Ovary (tissue), 9 donors: ENCODE measurements around the gene FTO. TPM values are rescaled to one million over a fixed set of nuclear protein-coding genes. Genes with fewer than 3 reads are reported as not detected.

ENCODE experiments used
- DNase-seq, 5 donors: peaks; one replicate each; pipeline ENCODE4 v3.0.0-alpha.2; 2019 to 2020
- H3K27ac ChIP-seq, 2 donors: fragments of 200-600 bp; one replicate each; pipeline versions ENCODE4 v1.5.1 to v1.8.0; 2019 to 2022
- H3K27me3 ChIP-seq: fragments of 200-600 bp; one replicate; pipeline ENCODE4 v1.8.0; 2022
- H3K36me3 ChIP-seq: fragments of 200-600 bp; sonication (generic); one replicate; pipeline ENCODE4 v1.5.1; 2019
- H3K4me1 ChIP-seq: one replicate; pipeline ENCODE4 v1.8.1; 2013; ENCODE audit warnings: mild to moderate bottlenecking, moderate library complexity; ENCODE audit not compliant: insufficient read depth
- H3K4me3 ChIP-seq: fragments of 200-600 bp; sonication (generic); one replicate; pipeline ENCODE4 v1.5.1; 2017
- H3K9me3 ChIP-seq, 2 donors: fragments of 200-600 bp in 1 of 2; sonication (generic) in 1 of 2; one replicate each; pipeline versions ENCODE4 v1.5.1 to v1.8.1; 2013 to 2019; ENCODE audit warnings: mild to moderate bottlenecking in 1 of 2, moderate library complexity in 1 of 2
- CTCF ChIP-seq, 3 donors: fragments of 450-650 bp in 2 of 3; fragments of 200-600 bp in 1 of 3; IDR thresholded peaks; one replicate each; pipeline versions ENCODE4 v1.5.1 to v1.8.0; 2016 to 2022; ENCODE audit warnings: antibody characterized with exemption in 3 of 3, mild to moderate bottlenecking in 1 of 3
- EP300 ChIP-seq: sonication (generic); formaldehyde crosslinking; IDR thresholded peaks from one replicate; pipeline ENCODE4 v1.6.1; 2017; ENCODE audit warnings: antibody characterized with exemption
- POLR2A ChIP-seq: fragments of 450-650 bp; IDR thresholded peaks from one replicate; pipeline ENCODE4 v1.6.1; 2017; ENCODE audit warnings: antibody characterized with exemption, mild to moderate bottlenecking, moderate library complexity
- WGBS, 3 donors: extraction: QIAGEN DNeasy Blood & Tissue Kit in 1 of 3; methylation state at CpG; one replicate each; pipeline versions ENCODE4 v1.1.5 to v1.1.7; 2013 to 2017; 5-methylcytosine and 5-hydroxymethylcytosine counted together
- intact Hi-C, 4 donors: fragments of 100-400 bp; cut with DNase I; formaldehyde crosslinking; loops; one replicate each; pipeline versions ENCODE4 v1.11.0 to v1.15.1; 2022 to 2023
- polyA plus RNA-seq, 2 donors: library from polyadenylated mRNA; stranded (reverse); fragments of 200-250 nt in 1 of 2; fragments of 350-450 nt in 1 of 2; fragmentation: Illumina TruSeq in 1 of 2; extraction: RNeasy Lipid Tissue Mini Kit (QIAGEN cat#74804) in 1 of 2; gene quantifications; one replicate each; pipeline ENCODE4 v1.2.3, GENCODE V29; 2013 to 2014
- total RNA-seq, 7 donors: library from RNA; depleted of rRNA in 2 of 7; stranded (reverse); fragments of >200 nt in 2 of 7; fragmentation: NEBNext Ultra II Directional in 3 of 7; extraction: Animal tissue kit (Norgen Biotek cat#: 25700) in 3 of 7; gene quantifications; one replicate each; pipeline versions ENCODE4 v1.1.0 to v1.2.4, GENCODE V29; 2016 to 2023
- donor health status: DM: no; HTN: no; CAD: no; lungs with moderate emphysema.
- donor health status: DM: no; HTN: no; CAD: no.
- donor health status: Bipolar disorder and iron deficiency.
- donor health status: DM: yes; HTN: yes; CAD: no.
- donor health status: DM: no; HTN: no; CAD: no.
- donor health status: DM: yes; HTN: yes; CAD: no.

Gene FTO
- total and polyA plus RNA-seq, 9 donors, result 43.6 to 128 (median 91.4) TPM

DNA sequence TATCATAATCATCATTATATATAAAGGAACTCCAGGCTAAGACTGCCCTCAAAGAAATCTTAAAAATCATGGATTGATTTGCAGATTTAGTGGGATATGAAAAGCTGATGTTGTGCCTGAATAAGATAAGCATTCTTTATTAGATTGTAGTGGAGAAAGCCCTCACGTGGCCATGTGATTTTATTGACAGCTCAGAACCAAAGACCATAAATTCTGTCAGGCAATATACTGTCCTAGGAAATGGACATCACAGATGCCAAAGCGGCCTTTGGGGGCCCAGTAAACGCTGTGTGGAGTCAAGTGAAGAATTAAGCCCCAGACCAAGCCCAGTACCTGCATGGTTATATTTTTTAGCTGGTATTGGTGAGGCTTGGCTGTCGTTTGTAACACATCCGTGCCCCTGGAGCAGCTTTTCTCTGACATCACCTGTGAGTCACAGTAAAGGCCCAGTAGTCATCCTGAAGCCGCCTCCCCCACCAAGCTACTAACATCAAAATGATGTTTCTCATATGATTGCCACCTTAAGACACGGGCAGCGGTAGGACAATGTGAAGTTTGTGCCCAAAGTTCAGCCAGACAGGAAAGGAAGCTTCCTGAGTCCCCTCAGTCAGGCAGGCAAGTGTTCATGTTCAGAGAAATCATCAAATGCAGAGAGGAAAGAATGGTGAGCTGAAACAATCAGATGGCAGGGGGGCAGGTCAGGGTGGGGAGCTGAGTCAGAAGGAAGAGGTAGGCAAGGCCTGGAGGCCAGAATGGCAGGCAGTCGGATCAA, 373.3 kb downstream of the FTO start:
- TF ChIP-seq EP300 (no peak), POLR2A (no peak), CTCF (IDR thresholded peaks at IDR 0.05) (no peak)
- no peak for DNase-seq
- Histone ChIP-seq H3K27me3 (no peaks in the 10 kb centered on the region), H3K9me3 (no peaks in the 10 kb centered on the region), H3K36me3 (no peaks in the 10 kb centered on the region), H3K4me3 (no peak overlapping the region), H3K4me1 (no peaks in the 10 kb centered on the region), H3K27ac (no peak overlapping the region)
- WGBS, 3 donors, result 82 to 85% (median 85%) methylated on average over 9 of the region's 9 CpGs
- intact Hi-C loops, result no loop called here

DNA sequence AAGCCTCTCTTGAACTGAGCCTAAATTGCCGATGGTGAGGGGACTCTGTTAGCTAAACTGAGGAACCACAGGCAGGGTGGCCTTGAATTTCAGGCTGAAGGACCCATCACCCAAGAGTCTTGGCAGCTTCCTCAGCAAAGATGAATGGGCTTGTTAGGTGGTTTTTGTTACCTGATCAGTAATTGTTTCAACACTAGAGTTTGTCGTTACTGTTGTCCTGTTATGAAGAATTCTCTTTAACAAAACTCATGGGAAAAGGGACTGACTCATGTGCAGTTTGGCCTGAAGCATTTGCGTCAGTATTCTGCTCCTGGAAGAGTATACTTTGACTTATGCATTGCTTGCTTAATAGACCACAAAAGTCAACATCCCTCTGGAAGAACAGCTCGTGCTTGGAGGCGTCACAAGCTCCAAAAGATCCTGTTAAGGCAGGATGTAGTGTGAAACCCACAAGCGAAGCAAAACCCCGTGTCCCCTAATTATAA, 376.6 kb downstream of the FTO start:
- Histone ChIP-seq H3K4me3 (no peak overlapping the region), H3K9me3 (no peaks in the 10 kb centered on the region), H3K36me3 (no peaks in the 10 kb centered on the region), H3K27me3 (no peaks in the 10 kb centered on the region), H3K4me1 (no peaks in the 10 kb centered on the region), H3K27ac (no peak overlapping the region)
- intact Hi-C loops, result no loop called here
- WGBS, 3 donors, result 82 to 89% (median 82%) methylated on average over 7 of the region's 7 CpGs
- DNase-seq, result no peak
- no peak for TF ChIP-seq CTCF (IDR thresholded peaks at IDR 0.05)
- TF ChIP-seq EP300, result no peak
- no peak for TF ChIP-seq POLR2A

- intact Hi-C loops, result no loop called here
- H3K27ac ChIP-seq, result no peak overlapping the region
These were observed 382.8 kb downstream of the FTO start for GRCh38 chr16:54086791-54087190.

GRCh38 chr16:54090602-54091001, 386.6 kb downstream of the FTO start:
- DNase-seq, result no peak
- Histone ChIP-seq H3K4me1 (no peaks in the 10 kb centered on the region), H3K27ac (no peak overlapping the region), H3K9me3 (no peaks in the 10 kb centered on the region), H3K27me3 (no peaks in the 10 kb centered on the region), H3K4me3 (no peak overlapping the region), H3K36me3 (no peaks in the 10 kb centered on the region)
- intact Hi-C loops, result no loop called here
- TF ChIP-seq EP300, result no peak
- no peak for TF ChIP-seq POLR2A
- no peak for TF ChIP-seq CTCF (IDR thresholded peaks at IDR 0.05)
- WGBS, 3 donors, result 96 to 99% (median 97%) methylated on average over 6 of the region's 6 CpGs

More at GRCh38 chr16:54086791-54087190, 382.8 kb downstream of the FTO start:
- DNase-seq, result no peak
- TF ChIP-seq POLR2A (no peak), EP300 (no peak), CTCF (IDR thresholded peaks at IDR 0.05) (no peak)
- no peaks in the 10 kb centered on the region for H3K9me3 ChIP-seq
- no peaks in the 10 kb centered on the region for H3K36me3 ChIP-seq
- H3K27me3 ChIP-seq, result no peaks in the 10 kb centered on the region
- 89 to 95% (median 94%) methylated on average over 4 of the region's 4 CpGs for WGBS, 3 donors
- H3K4me3 ChIP-seq, result no peak overlapping the region
- no peaks in the 10 kb centered on the region for H3K4me1 ChIP-seq
